Bronchial epithelial cell (primary cell): ENCODE data around the gene PIK3CB. TPM values are rescaled to one million over a fixed set of nuclear protein-coding genes. Genes with fewer than 3 reads are reported as not detected.

ENCODE experiments used
- DNase-seq: peaks from one replicate; pipeline ENCODE4 v3.0.0-alpha.2; 2010; ENCODE audit warnings: low read depth
- FAIRE-seq: peaks from 2 replicates; lab custom pipeline; 2011; peaks lifted over from hg19 to GRCh38; lab: Jason Lieb, UNC
- H3K27me3 ChIP-seq: 2 replicates; pipeline ENCODE4 v1.5.1; 2011; ENCODE audit warnings: low read length; ENCODE audit not compliant: control insufficient read depth, insufficient read depth
- H3K36me3 ChIP-seq: 2 replicates; pipeline ENCODE4 v1.5.1; 2011; ENCODE audit warnings: low read length; ENCODE audit not compliant: control insufficient read depth, insufficient read depth
- H3K4me3 ChIP-seq: 2 replicates; pipeline ENCODE4 v1.5.1; 2011; ENCODE audit warnings: mild to moderate bottlenecking, low read depth, low read length, control low read depth
- CTCF ChIP-seq: IDR thresholded peaks from 2 replicates; pipeline ENCODE4 v1.5.1; 2011; ENCODE audit warnings: mild to moderate bottlenecking, moderate library complexity, low read length, control low read depth, inconsistent platforms; ENCODE audit not compliant: insufficient read depth, severe bottlenecking
- total RNA-seq: library from RNA; depleted of rRNA; stranded (reverse); fragments of >200 nt; gene quantifications from 2 replicates; pipeline ENCODE4 v1.2.1, GENCODE V29; 2014

The PIK3CB gene
- total RNA-seq = 11.3 and 15.0 TPM in 2 replicates

- no peaks in the 10 kb centered on the region for H3K36me3 ChIP-seq
- no peak for TF ChIP-seq CTCF
- DNase-seq (peak; percentile 47), FAIRE-seq (no peak)
- H3K4me3 ChIP-seq = peak within 1 kb of the TSS; percentile 79
- H3K27me3 ChIP-seq = no peaks in the 10 kb centered on the region
Observed at GRCh38 chr3:138834596-138835396, at the start of gene PIK3CB. PIK3CB (minus strand) TSS chr3:138834928; CDS start chr3:138759343, 75,585 bp downstream.

GRCh38 chr3:138881233-138881632, 46.5 kb upstream of the PIK3CB start:
- TF ChIP-seq CTCF = no peak
- no peaks in the 10 kb centered on the region for H3K27me3 ChIP-seq
- H3K36me3 ChIP-seq = no peaks in the 10 kb centered on the region
- H3K4me3 ChIP-seq = no peak overlapping the region
- DNase-seq (no peak), FAIRE-seq (no peak)

GRCh38 chr3:138879541-138880380, 45.0 kb upstream of the PIK3CB start:
- DNase-seq (no peak), FAIRE-seq (no peak)
- Histone ChIP-seq H3K4me3 (no peak overlapping the region), H3K27me3 (no peaks in the 10 kb centered on the region), H3K36me3 (no peaks in the 10 kb centered on the region)
- TF ChIP-seq CTCF = no peak

GRCh38 chr3:138877226-138877625, 42.5 kb upstream of the PIK3CB start:
- no peaks in the 10 kb centered on the region for H3K36me3 ChIP-seq
- no peaks in the 10 kb centered on the region for H3K27me3 ChIP-seq
- DNase-seq (peak; percentile 86), FAIRE-seq (no peak)
- no peak overlapping the region for H3K4me3 ChIP-seq
- TF ChIP-seq CTCF = no peak

- DNase-seq (no peak), FAIRE-seq (no peak)
- Histone ChIP-seq H3K36me3 (no peaks in the 10 kb centered on the region), H3K27me3 (no peaks in the 10 kb centered on the region), H3K4me3 (no peak overlapping the region)
- no peak for TF ChIP-seq CTCF
Observed at GRCh38 chr3:138875754-138876664, 41.3 kb upstream of the PIK3CB start.
